ENCODE results near the gene IL20. TPM values are rescaled to one million over a fixed set of nuclear protein-coding genes. Genes with fewer than 3 reads are reported as not detected.

Gene IL20
- total and polyA plus RNA-seq, 4 donors, result 0.11 to 0.12 TPM; not detected in 2

GRCh38 chr1:206885341-206886060 is 20.1 kb downstream of the IL20 start:
- H3K27ac ChIP-seq (ENCODE audit: low read depth in 1 of 2, low read length in 1 of 2), result no peak overlapping the region
- no peak for TF ChIP-seq CTCF (IDR thresholded peaks at IDR 0.05; ENCODE audit: control extremely low read depth, extremely low read depth)
- H3K4me1 ChIP-seq (ENCODE audit: control insufficient read depth in 5 of 5, insufficient read depth in 5 of 5, low read length in 5 of 5), result peaks cover 0 to 1% (median 0%) of the 10 kb centered on the region in 5 donors
- no peaks in the 10 kb centered on the region for H3K9me3 ChIP-seq (ENCODE audit: control insufficient read depth in 4 of 4, insufficient read depth in 3 of 4, low read length in 3 of 4)
- ATAC-seq (ENCODE audit: insufficient read depth, low FRiP score), result no peak
- no peaks in the 10 kb centered on the region for H3K27me3 ChIP-seq (ENCODE audit: control insufficient read depth in 3 of 3, insufficient read depth in 3 of 3, low read length in 2 of 3)
- H3K36me3 ChIP-seq (ENCODE audit: control insufficient read depth in 4 of 4, insufficient read depth in 4 of 4, low read length in 4 of 4), result no peaks in the 10 kb centered on the region
- WGBS, 2 donors, result 80 to 97% methylated on average over 3 of the region's 3 CpGs
- H3K4me3 ChIP-seq, result no peak overlapping the region
- no peak for DNase-seq
- no peak overlapping the region for H3K9ac ChIP-seq (ENCODE audit: insufficient read depth in 1 of 2, low read length in 2 of 2)

GRCh38 chr1:206886831-206887230 is 21.4 kb downstream of the IL20 start:
- TF ChIP-seq CTCF (IDR thresholded peaks at IDR 0.05; ENCODE audit: control extremely low read depth, extremely low read depth), result no peak
- 97 to 100% methylated on average over 1 of the region's 1 CpG for WGBS, 2 donors
- Histone ChIP-seq H3K9me3 (ENCODE audit: control insufficient read depth in 4 of 4, insufficient read depth in 3 of 4, low read length in 3 of 4) (no peaks in the 10 kb centered on the region), H3K9ac (ENCODE audit: insufficient read depth in 1 of 2, low read length in 2 of 2) (no peak overlapping the region), H3K36me3 (ENCODE audit: control insufficient read depth in 4 of 4, insufficient read depth in 4 of 4, low read length in 4 of 4) (no peaks in the 10 kb centered on the region), H3K4me1 (ENCODE audit: control insufficient read depth in 5 of 5, insufficient read depth in 5 of 5, low read length in 5 of 5) (peaks cover 0 to 5% (median 0%) of the 10 kb centered on the region in 5 donors), H3K27ac (ENCODE audit: low read depth in 1 of 2, low read length in 1 of 2) (no peak overlapping the region), H3K4me3 (no peak overlapping the region), H3K27me3 (ENCODE audit: control insufficient read depth in 3 of 3, insufficient read depth in 3 of 3, low read length in 2 of 3) (peaks cover 0 to 2% (median 0%) of the 10 kb centered on the region in 3 donors)
- no peak for ATAC-seq (ENCODE audit: insufficient read depth, low FRiP score)
- DNase-seq, result no peak

GRCh38 chr1:206887701-206888100 is 22.3 kb downstream of the IL20 start:
- no peaks in the 10 kb centered on the region for H3K36me3 ChIP-seq (ENCODE audit: control insufficient read depth in 4 of 4, insufficient read depth in 4 of 4, low read length in 4 of 4)
- no peak overlapping the region for H3K9ac ChIP-seq (ENCODE audit: insufficient read depth in 1 of 2, low read length in 2 of 2)
- peaks cover 0 to 2% (median 0%) of the 10 kb centered on the region in 3 donors for H3K27me3 ChIP-seq (ENCODE audit: control insufficient read depth in 3 of 3, insufficient read depth in 3 of 3, low read length in 2 of 3)
- ATAC-seq (ENCODE audit: insufficient read depth, low FRiP score) (no peak), DNase-seq (no peak)
- no peak overlapping the region for H3K27ac ChIP-seq (ENCODE audit: low read depth in 1 of 2, low read length in 1 of 2)
- no peak overlapping the region for H3K4me3 ChIP-seq
- TF ChIP-seq CTCF (IDR thresholded peaks at IDR 0.05; ENCODE audit: control extremely low read depth, extremely low read depth), result no peak
- peaks cover 0 to 6% (median 0%) of the 10 kb centered on the region in 5 donors for H3K4me1 ChIP-seq (ENCODE audit: control insufficient read depth in 5 of 5, insufficient read depth in 5 of 5, low read length in 5 of 5)
- 65 to 80% methylated on average over 4 of the region's 4 CpGs for WGBS, 2 donors
- no peaks in the 10 kb centered on the region for H3K9me3 ChIP-seq (ENCODE audit: control insufficient read depth in 4 of 4, insufficient read depth in 3 of 4, low read length in 3 of 4)

Data from lung (tissue), 12 donors.